Right lung (tissue), 5 donors: ENCODE data around the gene NCKAP5. TPM values are rescaled to one million over a fixed set of nuclear protein-coding genes. Genes with fewer than 3 reads are reported as not detected.

Experiments
- DNase-seq, 2 donors: peaks; one replicate each; pipeline ENCODE4 v3.0.0-alpha.2; 2013
- polyA plus RNA-seq, 5 donors: library from polyadenylated mRNA; unstranded; fragments of 120-200 nt; gene quantifications; one replicate each; pipeline versions ENCODE4 v1.2.1 to v1.2.3, GENCODE V29; 2013; ENCODE audit warnings: inconsistent platforms in 1 of 5, low replicate concordance in 1 of 5; ENCODE audit not compliant: insufficient read length in 5 of 5, insufficient read depth in 1 of 5

NCKAP5 gene
- polyA plus RNA-seq, 5 donors = 15.1 to 20.7 (median 15.9) TPM

DNA sequence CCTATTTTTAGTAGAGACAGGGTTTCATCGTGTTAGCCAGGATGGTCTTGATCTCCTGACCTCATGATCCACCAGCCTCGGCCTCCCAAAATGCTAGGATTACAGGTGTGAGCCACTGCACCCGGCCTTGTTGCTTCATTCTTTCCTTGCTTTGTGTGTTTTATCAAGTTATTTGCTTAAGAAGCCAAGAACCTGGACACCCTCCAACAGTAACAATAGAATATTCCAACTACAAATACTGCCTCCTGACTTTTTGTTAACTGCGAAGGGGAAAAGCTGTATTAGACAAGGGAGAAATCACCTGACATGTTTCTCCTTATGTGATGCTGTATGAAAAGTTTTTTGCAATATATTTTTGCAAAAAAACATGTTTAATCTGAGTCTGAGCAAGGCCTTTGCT is 297.2 kb downstream of the NCKAP5 start:
- no peak for DNase-seq

DNA sequence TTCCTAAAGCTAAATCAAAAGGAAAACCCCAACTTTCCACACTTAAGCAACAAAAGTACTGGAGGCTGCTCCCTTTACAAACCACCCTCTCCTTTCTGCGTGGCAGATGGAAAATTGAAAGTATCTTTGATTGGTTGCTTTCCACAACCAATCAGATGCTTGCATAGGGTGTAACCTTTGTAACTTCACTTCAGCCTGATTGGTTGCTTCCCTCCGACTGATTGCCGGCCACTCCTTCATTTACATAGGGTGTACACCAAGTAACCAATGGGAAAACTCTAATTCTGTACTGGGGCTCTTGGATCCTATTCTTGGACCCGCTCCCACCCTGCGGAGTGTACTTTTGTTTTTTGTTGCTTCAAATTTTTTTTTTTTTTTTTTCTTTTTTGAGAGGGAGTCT is 297.7 kb downstream of the NCKAP5 start:
- no peak for DNase-seq

DNA sequence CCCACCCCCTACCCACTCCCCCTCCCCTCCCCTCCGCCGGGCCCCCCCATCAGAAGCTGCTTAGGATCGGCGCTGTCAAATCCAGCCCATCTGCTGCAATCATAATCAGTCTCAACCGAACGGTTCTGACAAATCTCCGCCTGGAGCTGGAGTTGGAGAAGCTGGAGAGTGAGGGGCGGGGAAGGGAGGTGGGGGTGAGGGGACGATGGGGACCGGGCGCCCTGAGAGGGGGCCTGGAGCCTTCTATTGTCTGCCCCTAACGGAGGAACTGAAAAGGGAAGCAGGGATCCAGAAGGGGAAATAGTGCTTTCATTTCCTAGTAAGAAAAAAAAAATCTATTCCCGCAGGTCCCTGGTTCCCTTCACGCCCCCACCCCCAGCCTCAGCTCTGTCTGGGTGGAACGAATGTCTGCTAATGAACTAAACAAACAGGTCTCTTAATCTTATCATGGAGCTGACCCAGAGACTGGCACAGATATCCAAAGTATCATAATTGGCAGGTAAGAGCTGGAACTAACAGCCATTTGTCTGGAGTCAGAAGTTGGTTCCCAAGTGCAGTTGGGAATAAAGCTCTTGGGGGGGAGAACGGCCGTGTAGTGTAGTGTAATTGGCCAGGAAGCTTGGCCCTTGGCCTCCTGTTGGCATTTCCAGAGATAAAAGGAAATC is 301.2 kb downstream of the NCKAP5 start:
- DNase-seq = no peak

DNA sequence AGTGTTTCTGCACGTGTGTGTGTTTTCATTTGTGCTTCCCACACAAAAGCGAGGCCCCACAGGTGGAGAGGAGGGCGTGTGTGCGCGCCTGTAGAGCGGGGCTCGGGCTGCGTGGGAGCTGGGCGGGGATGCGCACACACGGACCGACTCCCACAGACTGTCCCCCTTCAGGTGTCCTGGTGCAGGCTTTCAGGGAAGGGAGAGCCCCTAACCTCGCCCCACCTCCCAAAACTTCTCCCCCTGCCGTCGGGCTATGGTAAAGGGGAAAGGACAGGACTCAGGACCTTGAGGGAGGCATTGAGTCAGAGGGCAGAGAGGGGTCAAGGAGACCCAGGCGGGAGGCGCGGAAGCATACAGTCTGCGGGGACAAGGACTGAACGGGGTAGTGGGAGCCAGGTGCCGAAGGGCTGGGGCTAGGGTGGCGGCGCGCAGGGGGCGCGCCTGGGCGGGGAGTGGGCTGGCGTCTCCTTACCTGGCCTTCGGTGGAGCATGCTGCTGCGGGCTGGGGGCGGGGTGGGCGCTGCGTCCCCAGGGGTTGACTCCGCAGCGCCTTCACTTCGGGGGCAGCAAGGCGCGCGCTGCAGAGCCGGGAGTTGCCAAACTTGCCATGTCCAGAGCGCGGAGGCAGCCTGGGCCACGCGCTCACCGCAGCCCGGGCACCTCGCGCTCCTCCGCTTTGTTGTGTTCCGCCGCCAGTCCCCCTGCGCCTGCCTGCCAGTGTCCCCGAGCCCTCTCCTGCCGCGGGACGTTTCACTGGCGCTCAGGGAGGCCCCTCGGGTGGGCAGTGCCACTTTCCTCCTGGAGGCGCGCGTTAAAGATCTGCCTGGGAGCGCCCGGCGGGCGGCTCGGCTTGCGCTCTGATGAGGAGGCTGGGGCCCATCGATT is 302.0 kb downstream of the NCKAP5 start:
- peak; percentile 9 to 42 for DNase-seq

DNA sequence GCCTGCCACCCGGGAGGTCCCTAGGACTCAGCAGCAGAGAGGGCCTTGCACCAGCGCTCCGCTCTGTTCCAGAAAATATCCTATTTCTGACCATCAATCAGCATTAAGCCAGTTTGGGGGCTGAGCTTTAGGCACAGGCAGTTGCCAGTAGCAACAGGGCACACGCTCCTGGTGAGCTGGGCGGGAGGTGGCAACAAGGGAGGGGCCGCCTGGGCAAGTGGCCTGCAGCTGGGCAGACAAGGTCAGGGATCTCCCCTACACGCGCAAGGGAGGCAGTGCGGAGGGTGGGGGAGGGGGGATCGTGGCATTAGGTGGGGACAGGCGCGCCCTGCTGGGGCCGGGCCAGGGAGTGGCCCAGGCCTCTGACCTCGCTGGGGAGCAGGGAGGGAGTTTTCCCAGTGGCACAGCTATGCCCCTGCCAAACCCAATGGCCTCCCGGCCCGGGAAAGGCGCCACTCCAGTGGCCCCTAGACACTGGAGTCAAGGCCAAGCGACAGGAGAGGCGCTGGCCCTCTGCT is 302.8 kb downstream of the NCKAP5 start:
- peak; percentile 15 to 31 for DNase-seq

DNA sequence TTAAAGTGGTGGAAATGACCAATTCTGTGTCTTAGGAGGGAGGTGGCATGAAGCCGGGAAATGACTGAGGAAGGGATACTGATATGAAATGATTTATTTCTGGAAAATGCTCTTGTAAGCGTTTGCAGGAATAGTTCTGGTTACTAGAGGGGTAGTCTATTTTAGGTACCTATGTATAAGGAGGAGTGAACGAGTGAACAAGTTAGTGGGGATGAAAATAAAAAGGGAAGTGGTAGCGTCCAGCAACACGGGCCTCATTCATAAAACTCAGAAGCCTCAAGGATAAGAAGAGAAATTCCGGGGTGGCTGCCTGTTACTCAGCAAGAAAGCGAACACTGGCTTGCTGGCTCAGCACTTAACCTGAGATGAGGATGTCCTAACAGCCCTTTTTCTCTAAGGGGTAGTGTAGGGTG is 303.3 kb downstream of the NCKAP5 start:
- DNase-seq = no peak

DNA sequence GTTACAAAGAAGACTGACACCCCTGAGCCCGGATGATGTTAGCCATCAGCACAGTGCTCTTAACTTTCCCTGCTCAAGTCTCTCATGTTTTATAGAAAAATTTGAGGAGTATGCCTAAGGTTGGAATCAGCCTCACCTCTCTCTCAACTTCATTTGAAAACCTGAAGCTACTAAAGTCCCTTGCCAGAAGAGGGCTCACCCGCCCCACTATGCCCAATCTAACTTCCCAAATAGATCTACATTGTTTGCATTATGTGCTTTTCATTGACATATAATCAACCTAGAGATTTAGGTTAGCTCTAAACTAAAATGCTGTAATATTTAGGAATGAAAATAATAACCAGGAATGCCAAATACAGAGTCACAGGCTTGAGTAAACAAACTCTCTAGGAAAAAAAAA is 305.4 kb downstream of the NCKAP5 start:
- DNase-seq = no peak

DNA sequence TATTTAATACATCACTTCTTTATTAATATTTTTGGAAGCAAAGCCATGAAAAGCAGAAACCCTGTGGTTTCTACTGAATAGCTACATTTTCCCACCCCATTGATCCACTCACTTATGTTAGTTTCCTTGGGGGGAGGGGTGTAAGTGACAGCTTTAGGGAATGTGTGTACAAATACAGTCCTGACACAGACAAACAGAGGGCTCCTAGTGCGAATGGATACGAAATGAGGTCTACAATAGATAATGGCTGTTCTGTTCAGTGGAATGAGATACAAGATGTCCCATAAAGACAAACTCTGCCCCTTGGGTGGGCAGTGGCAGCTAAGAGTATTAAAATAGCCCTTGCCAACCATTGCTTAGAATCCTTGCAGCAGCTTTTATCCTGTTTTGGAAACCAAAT is 312.9 kb downstream of the NCKAP5 start:
- DNase-seq = peak in 1 of 2 donors; percentile 8

DNA sequence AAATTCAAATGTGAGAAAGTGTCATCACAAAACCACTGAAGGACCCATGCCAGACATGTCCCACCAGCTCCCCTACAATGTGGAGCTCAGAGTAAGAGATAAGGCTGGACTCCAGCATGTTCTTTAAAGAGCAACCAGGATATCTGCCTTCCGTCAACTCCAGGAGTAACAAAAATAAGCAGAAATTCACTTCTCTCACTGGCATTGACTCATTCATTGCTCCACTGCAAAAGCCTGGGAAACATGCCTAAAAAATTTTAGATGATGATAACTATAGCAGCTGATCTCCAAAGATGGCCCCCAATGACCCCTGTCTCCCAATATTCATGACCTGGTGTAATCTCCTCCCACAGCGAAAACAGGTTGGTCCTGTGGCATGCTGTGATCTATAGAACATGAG is 314.5 kb downstream of the NCKAP5 start:
- DNase-seq = no peak

DNA sequence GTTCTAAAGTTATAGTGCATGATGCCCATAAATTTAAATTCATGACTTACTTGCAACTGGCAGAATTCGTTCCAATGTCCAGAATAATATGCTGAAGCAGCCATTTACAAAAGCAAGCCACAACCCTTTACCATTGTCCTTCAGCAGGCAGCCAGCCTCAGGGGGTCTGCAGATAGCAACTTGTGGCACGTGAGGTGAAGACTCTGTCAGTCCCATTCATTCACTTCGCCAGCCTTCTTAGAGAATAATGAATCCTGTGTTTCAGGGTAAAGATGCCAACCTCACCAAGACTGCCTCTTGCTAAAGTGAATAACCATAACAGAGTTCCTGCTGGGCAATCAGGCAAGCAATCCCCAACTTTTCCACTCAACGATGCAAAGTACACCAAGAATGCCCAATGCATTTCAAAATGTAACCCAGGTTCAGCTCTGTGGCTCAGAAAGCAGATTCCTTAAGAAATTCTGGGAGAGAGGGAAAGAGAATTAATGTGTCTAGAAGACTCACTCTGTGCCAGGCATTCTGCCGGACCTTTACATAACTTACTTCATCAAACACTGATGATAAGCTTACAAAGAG is 315.4 kb downstream of the NCKAP5 start:
- no peak for DNase-seq

DNA sequence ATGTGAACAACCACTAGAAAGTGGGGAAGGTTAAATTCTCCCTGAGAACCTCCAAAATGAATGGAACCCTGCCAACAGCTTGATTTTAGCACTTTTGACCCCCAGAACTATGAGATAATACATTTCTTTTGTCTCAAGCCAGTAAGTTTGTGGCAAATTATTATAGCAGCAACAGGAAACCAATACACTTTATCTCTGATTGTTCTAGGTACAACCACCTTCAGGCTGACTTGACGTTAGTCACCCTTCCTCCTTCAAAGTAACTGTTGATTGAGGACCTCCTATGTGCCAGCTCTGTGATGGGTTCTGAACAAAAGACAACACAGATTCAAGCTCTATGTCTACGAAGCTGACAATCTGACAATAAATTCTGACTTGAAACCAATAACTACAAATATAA is 318.9 kb downstream of the NCKAP5 start:
- no peak for DNase-seq

DNA sequence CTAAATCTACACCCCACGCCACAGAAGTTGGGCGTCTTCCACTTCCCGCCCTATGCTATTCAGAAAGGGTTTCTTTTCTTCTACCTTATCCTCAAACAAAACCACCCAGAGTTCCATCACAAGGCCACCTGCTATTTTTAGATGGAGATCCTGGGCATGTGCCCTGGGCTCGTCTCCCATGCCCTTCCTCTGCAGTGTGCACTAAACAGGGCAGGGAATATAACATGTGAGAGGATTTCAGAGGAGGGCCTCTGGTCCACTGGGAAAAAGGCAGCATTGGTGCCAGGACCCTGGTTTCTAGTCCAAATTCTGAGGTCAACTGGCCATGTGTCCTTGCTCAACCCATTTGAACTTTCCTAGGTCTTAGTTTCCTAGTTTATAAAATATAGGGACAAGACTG is 320.0 kb downstream of the NCKAP5 start:
- DNase-seq = no peak

DNA sequence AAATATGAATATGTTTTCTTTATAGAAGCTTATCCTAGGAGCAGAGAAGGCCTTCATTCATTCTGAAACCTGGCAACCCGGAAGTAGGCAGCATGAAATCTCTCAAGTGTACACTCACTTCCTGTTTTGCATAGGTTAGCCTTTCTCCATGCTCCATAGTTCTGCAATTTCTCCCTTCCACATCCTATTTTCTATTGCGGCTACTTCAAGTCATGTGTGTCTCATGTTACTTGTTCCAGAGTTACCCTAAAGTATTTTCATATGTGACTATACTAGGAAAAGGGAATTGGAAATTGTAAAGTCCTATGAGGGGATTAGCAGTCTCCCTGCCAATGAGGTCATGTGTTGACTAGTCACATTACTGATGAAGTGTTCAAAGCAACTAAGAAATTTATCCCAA is 320.6 kb downstream of the NCKAP5 start:
- peak in 1 of 2 donors; percentile 7 for DNase-seq

DNA sequence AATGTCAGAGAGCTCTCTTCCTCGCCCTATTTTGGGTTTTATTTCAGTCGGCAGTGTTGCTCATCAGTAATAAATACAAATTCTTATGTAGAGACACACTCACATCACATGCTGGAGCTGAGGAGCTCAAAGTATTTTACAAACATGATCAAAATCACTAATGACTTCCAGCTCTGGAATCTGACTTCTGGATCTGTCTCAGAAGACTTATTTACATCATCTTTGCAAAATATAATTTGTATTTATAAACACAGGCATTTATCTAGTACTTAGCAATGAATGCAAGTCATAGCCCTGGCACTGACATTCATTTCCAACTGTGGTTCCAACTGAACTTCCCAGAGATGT is 327.1 kb downstream of the NCKAP5 start:
- DNase-seq = peak in 1 of 2 donors; percentile 8

DNA sequence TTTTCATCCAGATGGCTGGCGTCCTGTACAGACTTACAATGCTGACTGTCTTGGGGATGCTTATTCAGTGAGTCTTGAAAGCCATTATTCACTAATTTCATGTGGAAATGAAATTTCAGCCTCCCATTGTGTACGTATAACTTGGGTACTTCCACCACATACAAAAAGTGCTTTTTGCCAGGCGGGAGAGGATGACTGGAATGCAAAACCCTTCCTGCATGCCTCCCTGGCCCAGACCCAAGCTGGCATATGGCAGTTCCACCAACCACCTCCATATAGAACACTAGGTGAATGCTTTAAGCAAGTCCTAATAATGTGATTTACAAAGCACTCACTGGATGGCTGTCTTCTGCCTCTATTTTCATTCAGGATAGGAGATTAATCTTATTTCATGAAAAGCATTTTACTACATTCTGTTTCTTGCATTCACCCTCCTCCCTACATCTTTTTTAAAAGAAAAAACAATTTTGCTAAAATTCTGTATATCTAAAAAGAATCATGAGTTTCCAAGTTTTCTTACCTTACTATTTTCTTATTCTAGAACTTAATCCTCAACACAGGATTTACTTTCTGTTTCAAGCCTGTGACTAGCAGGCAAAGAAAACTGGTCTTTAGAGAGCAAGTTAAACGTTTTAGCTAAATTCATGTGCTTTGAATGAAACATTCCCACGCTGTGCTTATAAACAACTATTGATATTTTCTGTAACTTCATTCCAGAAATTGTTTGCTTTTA is 327.6 kb downstream of the NCKAP5 start:
- no peak for DNase-seq

DNA sequence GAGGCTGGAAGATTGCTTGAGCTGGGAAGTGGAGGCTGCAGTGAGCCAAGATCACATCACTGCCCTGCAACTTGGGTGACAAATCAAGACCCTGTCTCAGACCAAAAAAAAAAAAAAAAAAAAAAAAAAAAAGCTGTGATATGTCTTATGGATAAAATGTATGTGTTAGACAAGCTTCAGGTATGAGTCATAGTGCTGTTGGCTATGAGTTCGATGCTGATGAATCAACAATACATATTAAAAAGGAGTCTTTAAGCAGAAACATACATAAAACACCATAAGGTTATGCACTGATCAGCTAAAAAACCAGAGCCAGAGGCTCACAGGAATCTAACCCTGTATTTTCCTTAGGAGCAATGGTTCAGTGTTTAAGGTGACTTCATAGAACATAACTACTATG is 332.3 kb downstream of the NCKAP5 start:
- no peak for DNase-seq

DNA sequence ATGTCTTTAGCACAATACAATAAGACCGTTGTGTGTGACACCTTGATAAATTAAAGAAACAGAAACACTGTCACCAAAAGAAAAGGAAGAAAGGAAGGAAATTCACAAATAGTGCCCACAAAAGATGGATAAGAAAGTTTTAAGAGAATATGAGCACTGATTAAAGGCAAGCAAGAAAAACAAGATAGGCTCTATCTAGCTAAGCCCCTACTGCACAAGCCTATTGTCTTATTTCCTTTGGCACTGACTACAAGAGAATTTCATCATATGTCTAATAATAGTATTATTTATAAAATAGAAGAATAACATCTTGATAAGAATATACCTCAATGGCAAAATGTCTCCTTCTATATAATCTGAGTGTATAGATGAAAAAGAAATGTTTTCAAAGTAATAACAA is 335.7 kb downstream of the NCKAP5 start:
- DNase-seq = no peak

DNA sequence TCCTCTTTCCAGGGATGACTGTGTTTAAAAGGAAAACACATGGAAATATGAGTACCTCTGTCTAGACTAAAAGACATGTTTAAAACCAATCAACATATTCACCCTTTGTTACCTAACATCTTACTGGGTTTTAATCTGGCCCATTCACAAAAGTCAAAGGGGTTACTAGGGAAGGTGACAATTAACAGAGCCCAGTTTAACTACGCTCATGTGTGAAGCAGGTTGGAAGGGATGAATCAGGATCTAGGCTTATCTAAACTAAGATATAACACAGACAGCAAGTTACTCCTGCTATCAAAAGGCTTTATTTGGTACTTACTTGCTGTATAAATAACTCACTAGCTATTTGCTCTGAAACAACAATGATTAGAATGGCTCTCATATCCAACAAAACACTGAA is 337.0 kb downstream of the NCKAP5 start:
- DNase-seq = no peak

DNA sequence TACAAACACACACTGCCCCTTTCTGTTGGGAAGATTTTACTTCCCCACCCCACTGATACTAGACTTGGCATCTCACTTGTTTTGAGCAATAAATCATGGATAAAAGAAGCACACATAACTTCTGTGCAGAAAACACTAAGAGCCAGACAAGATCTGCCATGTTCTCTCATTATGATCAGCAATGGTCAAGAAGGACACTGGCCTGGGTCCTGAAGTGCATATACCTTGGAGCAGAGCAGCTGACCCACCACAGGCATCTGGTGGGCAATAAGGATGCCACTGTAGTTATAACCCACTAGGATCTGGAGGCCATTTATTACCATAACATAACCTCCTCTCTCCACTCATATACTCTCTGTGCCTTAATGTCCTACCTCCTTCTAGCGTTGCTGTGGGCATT is 338.3 kb downstream of the NCKAP5 start:
- no peak for DNase-seq

DNA sequence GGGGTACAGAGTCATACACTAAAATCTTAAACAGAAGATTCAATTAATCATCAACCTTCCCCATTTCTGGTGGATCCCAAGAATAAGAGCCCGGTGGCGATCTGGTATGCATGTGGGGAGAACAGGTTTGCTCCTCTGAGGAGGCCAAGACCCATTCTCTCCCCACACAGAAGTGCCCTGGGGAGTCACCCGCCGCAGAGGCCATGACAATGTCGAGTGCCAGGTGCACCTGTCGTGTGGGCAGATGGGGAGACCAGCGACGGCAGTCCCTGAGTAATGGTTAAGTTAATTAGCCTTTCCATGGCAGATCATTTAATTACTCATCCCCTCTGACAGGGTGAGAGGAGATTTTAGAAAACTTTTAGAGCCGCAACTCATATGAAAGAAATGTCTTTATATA is 345.0 kb downstream of the NCKAP5 start:
- no peak for DNase-seq

DNA sequence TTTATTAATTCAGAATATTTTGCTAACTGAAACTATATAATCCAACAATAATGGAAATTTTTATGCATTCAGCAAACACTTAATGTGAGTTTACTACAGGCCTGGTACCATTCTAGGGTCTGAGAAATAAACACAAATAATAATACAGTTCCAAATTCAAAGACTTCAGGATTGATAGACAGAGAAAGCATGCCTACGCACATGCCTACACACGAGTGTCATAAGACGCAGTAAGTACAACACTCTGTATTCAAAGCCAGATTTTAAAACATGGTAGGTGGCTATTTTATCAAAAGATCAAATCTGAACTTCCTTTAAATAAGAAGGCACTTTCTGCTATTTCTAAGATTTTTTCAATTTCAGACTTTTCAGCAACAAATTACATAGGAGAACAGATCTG is 346.9 kb downstream of the NCKAP5 start:
- no peak for DNase-seq

DNA sequence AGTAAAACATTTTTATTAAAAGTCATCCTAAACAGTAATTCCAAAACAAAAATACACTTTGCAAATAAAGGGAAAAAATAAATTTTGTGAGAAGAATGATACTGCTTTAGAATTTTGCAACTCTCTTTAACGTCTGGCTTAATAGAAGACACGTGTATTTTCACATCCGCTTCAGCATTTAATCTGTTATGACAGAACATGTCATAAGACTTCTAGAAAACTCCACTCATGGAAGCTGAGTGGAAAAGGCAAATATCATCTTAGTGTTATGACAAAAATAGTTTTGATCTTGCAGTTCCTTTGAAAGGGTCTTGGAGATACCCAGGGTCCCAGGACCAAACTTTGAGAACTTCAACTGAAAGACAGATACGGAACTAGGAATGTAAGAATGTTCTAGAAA is 350.1 kb downstream of the NCKAP5 start:
- no peak for DNase-seq
